HL-60 (cell line): Measurements from ENCODE around the gene EXOSC7.

ENCODE experiments used
- CTCF ChIP-seq: IDR thresholded peaks from one replicate; pipeline ENCODE4 v1.5.1; 2011; ENCODE audit warnings: low read length, control low read depth, inconsistent platforms; ENCODE audit not compliant: insufficient read depth
- POLR2AphosphoS5 ChIP-seq: IDR thresholded peaks from 2 replicates; pipeline ENCODE4 v1.6.1; 2012; ENCODE audit warnings: low read depth
- SPI1 ChIP-seq: IDR thresholded peaks from 2 replicates; pipeline ENCODE4 v1.6.1; 2012; ENCODE audit warnings: low read depth, mild to moderate bottlenecking, borderline replicate concordance

GRCh38 chr3:44954962-44955361 is 21.1 kb upstream of the EXOSC7 start:
- no peak for TF ChIP-seq CTCF
- no peak for TF ChIP-seq POLR2AphosphoS5
- TF ChIP-seq SPI1 = peak; percentile 98
